ENCODE data around the gene ADRB1.
A peak's percentile ranks its signal among the peaks of the same experiment; 100 is the strongest.

Gene ADRB1

DNA sequence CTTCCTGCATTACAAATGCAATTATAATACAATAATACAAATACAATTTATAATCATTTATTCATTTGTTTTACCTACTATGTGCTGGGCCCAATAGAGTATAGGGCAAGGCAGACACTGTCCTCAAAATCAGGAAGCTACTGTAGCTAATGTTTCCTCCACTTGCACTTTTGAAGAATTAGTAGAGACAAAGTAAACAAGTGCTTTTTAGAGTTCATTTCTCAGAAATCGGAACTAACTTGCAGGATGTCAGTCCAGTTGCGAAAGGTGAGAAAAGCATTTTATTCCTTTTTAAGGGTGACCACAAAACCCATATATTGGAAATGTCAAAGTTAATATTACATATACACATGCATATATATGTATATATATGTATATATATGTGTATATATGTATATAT lies 14.2 kb downstream of the ADRB1 start:
- DNase-seq: peak in 2 of 3 donors; percentile 33 to 54

DNA sequence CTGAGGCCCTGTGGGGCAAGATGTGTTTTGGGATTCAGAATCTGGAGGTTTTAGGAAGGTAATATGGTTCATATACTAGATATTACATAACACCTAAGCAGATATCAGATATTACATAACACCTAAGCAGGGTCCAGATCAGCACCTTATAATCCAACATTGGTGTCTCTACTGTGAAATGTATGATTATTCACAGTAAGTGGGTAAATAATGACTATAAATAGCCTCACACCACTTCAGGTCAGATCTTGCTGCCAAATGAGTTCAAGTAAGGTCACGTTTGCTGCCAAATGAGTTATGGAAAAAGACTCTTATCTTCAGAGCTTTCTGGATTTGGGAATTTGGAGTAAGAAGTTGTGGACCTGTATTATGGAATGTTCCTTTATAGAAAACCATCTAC lies 14.6 kb downstream of the ADRB1 start:
- DNase-seq: no peak

DNA sequence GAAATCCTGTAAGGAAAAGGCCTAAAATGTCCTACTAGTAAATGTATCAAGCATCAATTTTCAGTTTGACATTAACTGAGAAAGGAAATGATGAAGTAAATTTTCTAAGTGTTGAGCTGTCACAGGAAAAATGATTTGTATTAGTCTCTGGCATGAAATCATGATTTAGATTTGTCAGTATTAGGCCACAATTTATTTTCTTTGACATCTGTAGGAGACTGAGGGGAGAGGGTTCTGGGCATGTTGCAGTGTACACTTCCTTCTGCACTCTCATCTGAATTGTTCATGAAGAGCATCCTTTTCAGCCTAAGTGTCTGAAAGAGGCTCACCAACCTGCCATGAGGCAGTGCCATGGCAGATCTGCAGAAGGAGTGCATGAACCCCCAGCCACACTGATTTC lies 15.9 kb downstream of the ADRB1 start:
- DNase-seq: no peak

DNA sequence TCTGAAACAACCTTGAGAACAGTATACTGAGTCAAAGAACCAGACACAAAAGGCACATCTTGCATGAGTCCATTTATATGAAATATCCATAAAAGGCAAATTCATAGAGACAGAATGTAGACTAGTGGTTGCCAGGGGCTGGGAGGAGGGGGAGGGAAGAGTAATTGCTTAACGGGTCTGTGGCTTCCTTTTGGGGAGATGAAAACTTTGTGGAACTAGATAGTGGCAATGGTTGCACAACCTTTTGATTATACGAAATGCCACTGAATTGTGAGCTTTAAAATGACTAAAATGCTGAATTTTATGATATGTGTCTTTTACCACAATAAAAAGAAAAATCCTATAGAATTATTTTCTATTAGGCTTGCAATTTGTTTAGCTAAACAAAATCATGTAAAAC lies 16.8 kb downstream of the ADRB1 start:
- DNase-seq: no peak

DNA sequence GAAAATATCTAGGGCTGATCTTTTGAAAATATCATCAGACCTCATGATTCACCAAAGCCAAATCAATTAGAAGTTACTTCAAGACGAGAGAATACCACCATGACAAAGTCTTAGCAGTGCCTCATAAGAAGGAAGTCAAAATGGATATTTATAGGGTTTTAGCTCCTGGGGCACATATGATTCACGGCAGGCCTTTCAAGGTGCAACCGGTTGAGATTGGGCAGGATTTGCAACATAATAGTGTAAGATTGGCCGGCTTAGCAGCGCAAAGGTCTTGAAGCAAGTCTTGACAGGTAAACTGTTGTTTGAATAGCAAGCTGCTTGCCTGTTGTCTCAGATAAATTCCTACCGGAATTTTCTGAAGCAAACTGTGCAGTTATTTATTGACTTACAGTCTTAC lies 17.5 kb downstream of the ADRB1 start:
- DNase-seq: no peak

DNA sequence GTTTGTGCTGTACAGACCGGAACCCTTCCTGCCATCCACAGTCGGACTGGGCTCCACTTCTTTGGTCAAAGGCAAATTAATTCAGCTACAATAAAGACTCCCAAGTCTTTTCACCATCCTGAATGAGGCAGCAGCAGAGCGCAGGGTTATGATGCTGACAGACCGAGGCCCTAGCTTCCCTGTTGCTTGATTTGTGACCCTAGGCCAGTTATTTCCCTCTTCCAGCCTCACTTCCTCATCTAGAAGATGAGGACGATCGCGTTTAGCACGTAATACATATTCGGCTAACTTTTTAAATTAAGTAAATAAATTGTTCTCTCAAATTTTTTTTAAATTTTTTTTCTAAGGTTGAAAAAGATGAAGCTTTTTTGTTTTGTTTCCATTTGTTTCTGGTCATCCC lies 18.1 kb downstream of the ADRB1 start:
- peak; percentile 73 to 78 (median 75) for DNase-seq

DNA sequence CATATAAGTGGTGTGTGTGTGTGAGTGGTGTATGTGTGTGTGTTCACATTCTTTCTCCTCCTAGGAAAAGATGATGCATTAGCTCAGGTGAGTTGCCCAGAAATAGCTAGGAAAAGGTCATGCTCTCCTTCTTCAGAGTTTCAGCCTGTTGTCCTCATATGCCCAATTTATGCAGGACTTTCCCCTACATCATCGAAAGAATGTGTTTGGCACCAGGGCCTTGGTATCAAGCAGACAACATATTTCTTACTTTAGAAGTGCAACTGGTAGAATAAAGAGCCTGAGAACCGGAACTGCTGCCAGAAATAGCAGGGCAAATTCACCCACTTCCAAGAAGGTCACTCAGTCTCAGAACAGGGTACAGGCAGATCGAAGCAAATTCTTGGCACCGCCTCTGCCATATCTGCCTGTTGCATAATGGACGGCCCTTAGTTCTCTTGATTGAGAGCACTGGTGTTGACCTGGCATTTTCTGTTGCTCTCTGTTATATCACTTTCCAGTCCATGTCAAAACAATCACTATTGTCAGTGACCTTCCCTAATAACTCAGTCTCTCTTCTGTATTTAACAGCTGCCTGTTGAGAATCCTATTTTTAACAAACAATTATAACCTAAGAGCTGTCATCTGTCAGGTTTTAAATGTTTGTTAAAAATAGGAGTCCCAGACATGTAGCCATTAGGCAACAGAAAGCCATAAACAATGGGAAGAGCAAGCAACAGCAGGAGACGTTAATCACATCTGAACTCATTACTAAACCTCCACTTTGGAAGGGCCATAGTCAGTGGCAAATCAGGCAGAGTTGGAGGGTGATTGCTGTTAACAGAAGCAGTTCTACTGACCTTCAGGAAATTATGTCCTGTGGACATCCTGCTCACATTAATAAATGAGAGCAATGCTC lies 20.7 kb downstream of the ADRB1 start:
- DNase-seq: no peak

DNA sequence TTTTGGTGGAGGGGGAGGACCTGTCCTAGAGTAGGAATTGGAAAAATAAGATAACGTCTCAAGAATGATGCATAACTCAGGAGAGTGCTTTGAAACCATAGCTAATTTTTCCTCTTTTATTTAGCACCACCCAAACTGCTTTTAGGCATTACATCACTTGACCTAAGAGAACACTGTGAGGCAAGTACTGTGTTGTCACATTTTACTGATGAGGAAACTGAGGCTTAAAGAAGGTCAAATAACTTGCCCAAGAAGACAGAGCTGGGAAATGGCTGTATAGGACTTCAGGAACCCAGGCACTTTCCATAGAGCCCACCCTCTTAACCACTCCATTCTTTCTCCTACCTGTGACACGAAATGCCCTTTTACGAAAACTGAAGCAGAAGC lies 21.4 kb downstream of the ADRB1 start:
- DNase-seq: no peak

DNA sequence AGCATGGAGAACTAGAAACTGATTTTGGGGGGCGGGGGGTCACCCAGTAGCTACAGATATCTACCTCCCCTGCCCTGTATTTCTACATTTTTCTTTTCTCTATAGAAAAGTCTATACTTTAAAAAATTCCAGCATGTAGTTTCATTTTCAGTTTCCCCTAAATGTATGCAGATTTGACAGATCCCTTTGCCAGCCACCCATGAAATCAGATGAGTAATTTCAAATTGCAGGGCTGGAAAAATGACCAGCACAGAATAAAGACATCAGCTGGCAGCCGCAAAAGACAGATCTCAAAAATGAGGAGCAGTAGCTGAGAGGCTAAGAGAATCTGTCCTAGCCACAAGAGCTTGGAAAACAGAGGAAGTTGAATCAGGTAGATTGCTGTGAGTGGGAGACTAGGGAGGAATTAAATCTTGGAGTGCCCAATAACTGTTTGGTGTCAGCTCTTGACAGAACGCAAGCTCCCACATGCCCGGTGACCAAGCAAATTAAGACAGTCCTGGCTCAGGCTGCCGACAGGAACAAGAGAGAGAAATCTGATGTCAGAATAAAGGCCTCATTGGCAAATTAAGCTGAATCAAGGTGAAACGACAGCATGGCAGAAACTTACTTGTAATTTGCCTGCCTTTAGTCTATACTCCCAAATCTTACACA lies 24.5 kb downstream of the ADRB1 start:
- peak; percentile 49 to 82 (median 65) for DNase-seq

DNA sequence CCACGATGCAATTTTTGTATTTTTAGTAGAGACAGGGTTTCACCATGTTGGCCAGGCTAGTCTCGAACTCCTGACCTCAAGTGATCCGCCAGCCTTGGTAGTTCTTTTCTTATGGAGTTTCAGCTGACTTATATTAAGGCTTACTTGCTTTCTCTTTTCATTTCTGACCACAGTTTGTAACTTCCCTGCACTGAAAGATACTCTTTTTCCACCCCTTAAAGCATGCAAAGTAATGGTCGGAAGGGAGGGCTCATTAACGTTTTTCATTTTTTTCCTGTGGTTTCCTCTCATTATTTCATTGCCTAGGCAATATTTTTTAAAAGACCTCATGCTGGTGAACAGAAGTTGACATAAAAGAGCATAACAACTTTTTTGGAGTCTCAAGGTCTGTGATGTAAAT lies 27.0 kb downstream of the ADRB1 start:
- no peak for DNase-seq

DNA sequence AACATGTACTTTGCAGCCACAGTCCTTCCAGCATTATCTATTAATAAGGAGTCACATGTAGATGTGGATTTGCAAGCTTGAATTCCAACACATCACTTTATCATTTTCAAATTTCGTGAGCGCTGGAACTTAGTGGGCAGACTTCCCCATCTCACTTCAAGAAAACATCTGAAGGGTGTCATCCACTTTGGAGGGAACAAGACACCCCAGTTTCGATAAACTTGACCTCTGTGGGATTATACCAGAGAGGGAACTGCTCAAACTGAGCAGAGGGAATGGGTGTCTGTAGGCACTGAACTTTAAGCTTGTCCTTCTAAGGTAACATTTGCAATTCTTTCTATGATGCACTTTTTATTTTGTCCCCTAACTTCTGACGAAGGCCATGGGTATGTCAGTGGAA lies 27.5 kb downstream of the ADRB1 start:
- DNase-seq: peak; percentile 40 to 61 (median 44)

DNA sequence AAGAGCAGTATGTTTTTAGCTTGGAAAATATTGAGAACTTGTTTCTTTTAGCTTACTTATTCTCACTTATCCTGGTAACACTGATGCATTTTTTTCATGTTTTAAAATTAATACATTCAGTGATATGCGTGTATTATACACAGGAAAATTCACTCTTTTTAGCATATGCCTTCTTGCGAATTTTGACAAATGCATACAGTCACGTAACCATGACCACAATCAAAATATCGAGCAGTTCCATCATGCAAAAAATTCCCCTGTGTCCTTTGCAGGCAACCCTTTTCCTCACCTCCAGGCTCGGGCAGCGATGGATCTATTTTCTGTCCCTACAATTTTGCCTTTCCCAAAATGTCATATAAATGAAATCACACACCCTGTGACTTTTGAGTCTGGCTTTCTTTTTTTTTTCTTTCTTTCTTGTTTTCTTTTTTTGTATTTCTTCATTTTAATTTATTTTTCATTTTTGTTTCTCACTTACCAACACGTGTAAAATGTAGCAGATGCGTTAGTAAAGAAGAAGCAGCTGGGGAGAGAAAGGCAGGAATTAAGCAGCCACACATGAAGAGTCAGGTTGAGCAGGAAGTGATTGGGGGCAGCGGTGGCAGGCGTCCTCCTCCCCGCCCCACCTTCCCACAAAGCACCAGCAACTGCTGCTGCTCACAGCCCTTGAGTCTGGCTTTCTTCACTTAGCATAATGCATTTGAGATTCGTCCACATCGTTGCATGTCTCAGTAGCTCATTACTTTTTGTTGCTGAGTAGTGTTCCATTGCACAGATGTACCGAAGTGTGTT lies 29.9 kb downstream of the ADRB1 start:
- no peak for DNase-seq

DNA sequence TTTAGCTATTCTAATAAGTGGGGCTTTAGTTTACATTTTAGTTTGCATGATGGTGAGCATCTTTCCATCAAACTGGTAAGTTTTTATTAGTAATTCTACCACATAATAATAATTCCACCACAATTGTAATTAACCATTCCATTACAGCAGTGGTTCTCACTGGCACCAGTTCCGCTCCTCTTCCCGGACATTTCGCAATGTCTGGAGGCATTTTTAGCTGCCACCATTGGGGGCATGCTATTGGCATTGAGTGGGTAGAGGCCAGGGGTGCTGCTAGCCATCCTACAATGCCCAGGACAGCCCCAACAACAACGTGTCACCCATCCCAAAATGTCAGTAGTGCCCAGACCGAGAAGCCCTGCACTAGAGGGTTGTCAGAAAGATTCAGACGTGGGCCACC lies 31.4 kb downstream of the ADRB1 start:
- no peak for DNase-seq

DNA sequence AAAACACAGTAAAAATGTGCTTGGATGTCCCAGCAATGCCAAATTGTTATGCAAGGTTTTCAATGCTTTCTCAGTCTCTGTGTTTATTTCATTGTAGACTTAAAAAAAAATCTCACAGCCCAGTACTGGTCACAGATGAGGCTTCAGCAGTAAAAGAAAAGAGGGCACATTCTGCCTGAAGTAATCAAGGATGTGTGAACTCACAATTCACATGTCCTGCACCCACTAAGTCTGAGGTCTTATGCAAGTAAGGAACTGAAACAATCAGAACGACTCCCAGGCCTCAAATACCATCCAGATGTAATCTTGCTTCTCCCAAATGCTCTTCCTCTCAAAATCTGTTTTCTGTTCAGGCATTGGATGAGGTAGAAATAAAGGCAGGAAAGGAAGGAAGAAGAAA lies 33.7 kb downstream of the ADRB1 start:
- DNase-seq: peak; percentile 45 to 64 (median 59)

DNA sequence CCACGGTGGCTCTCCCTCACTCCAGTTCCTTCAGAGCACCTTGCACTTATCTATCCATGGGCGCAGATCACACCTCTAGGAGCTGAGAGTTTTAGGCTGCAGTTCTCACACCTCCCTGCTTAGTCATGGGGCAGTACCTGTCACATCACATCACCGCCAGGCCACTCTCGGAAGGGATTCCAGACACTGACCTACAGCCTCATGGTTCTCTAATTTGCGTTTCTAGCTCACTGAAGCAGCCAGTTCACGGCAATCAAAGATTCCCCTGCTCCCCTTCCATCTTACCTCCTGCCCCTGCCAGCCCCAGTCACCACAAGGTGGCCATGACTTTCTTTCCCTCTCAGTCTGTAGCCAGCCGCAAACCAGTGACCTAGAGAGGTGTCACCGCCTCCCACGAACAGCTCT lies 34.2 kb downstream of the ADRB1 start:
- DNase-seq: no peak

DNA sequence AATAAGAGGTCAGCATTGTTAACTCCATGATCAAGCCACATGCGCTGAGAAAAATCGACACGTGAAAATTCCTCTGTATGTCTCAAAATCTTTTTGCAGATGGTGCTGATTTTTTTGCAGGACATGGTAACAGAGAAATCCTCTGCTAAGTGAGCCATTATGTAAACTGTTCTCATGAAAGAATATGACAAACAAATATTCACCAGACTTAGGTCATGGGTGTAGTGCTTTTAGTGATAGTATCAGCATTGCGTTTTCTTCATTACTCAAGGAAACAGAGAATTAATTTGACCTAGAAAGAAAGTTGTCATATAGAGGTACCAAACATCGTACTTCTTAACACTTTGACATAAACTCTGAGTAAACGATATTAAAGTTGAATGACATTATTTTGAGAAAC lies 34.7 kb downstream of the ADRB1 start:
- DNase-seq: no peak

DNA sequence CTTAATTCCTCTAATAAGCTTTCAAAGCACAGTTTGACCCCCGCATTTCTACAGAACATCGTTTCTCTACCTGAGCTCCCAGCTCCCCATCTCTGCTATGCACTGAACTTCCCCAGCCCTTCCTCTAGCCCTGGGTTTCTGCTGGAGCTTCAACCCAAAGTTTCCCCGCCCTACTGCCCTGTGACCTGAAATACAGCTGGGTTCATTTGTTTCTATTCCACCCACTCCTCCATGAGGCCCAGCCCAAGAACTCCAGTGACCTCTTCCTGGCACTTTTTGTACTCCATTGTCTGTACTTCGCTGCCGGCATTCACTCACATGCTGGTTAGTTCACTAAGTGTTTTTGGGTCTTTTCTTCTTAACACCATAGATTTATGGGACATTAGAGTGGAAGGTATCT lies 35.8 kb downstream of the ADRB1 start:
- DNase-seq: peak in 1 of 3 donors; percentile 49

DNA sequence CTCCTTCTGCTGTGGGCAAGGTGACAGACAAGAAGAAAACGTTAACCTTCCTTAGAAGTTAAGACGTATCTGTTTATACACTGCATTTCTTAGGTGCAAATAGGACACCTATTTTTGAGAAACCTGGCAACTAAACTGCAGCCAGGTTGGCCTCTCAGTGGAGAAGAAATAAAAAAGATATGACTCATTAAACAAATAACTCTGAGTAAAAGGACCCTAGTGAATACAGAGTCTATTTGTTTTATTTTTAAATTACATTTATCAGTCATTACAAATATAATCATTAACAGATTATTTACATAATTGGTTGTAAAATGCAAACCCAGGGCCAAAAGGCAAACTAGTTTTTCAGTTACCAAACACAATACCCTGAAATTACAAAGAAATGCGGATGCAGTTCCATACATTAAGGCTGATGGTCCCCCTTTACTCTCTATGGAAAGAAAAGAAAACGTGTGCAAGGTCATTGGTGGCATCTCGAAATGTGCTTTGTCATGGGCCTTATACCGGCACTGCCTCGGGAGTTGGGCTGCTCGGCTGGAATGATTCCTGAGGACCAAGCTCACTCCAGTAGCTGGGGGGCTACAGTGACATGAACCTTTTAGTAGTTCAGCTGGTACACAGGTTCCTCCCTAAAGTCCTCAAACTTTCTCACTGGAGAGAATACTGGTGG lies 38.4 kb downstream of the ADRB1 start:
- DNase-seq: no peak

DNA sequence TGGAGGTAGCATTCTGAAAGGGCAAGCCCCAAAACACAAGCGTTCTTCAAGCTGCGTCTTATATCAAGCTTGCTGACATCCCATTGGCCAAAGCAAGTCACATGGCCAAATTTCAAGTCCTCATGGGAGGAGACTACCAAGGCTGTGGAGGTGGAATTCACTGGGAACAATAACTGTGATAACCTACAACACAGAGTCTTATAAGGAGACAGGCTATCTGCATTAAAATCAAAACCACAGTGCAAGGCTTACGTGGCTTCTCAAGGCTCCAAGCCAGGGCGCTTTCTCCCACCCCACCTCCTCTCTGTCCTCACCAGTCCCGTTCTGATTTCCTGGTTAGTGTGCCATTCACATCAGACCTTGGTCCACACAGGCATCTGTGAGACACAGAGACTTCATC lies 39.4 kb downstream of the ADRB1 start:
- DNase-seq: no peak

DNA sequence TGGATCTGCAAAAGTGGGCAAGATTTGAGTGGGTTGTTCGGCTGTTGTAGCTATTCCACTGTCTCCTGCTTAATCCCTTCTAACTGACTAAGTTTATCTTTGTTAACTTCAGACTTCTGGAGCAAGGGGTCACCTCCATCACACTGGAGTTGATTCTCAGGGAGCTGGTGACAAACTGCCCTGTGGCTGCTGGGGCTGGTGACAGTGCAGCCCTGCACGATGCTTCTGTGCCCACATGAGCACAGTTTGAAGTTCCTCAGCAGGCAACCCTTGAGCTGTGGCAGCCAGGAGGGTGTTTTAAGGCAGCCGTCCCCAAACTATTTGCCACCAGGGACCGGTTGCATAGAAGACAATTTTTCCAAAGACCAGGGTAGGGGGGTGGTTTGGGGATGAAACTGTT lies 40.5 kb downstream of the ADRB1 start:
- no peak for DNase-seq

DNA sequence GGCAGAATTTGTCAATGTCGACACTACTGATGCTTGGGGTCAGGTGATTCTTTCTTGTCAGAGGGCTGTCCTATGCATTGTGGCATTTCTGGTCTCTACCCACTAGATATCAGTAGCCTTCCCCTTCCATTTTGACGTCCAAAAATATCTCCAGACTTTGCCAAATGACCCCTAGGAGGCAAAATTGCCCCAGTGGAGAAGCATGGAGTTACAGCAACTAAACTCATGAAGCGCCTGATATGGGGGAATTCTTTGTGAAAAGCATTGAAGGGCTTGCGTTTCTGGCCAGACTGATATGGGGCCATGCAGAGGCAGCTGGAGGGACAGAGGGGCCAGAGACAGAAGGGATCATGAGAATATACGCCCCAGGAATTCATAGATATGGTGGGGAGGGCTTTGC lies 43.6 kb downstream of the ADRB1 start:
- no peak for DNase-seq

DNA sequence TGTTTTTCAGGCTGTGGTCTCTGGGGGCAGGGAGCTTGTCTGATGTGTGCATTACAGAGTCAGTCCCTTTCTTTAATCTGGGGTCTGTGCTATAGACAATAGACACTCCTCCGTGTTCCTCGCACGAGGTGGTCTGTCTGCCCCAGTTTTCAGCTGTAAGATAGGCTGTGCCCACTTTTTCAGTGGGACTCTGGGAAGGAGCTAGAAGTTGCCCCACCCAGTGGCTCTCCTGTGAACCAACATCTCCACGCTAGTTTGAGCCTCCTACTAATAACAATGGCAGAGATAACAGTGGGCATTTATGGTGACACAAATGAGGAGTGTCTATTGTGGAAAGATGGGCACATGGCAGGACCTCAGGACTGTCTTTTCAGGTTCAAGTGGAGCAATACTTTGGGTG lies 44.0 kb downstream of the ADRB1 start:
- no peak for DNase-seq

DNA sequence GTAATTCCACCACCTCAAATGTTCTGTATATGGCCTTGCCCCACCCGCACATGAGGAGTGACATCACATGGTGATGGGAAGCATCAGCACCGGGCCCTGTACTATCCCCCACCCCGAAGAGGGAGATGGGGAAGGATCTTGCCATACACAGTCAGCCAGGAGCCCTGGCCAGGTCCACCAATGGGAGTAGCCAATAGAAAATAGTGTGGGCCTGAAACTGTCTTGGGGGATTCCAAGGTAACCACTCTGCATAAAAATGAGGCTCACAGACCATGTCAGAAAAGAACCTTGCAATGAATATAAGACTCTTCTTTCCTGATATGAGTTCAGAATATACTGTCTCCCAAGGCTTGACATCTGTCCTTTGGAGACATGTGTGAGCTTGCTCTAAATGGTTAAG lies 51.1 kb downstream of the ADRB1 start:
- no peak for DNase-seq

All from suppressor macrophage treated with lipopolysaccharide for 1 hour (primary cell).